ENCODE data around the gene HSPA1B.
"Not testable (repeated sequence)": the region's sequence is repeated elsewhere in the genome, so short reads cannot be mapped to it uniquely, and the experiment has no call there.

Gene HSPA1B

DNA sequence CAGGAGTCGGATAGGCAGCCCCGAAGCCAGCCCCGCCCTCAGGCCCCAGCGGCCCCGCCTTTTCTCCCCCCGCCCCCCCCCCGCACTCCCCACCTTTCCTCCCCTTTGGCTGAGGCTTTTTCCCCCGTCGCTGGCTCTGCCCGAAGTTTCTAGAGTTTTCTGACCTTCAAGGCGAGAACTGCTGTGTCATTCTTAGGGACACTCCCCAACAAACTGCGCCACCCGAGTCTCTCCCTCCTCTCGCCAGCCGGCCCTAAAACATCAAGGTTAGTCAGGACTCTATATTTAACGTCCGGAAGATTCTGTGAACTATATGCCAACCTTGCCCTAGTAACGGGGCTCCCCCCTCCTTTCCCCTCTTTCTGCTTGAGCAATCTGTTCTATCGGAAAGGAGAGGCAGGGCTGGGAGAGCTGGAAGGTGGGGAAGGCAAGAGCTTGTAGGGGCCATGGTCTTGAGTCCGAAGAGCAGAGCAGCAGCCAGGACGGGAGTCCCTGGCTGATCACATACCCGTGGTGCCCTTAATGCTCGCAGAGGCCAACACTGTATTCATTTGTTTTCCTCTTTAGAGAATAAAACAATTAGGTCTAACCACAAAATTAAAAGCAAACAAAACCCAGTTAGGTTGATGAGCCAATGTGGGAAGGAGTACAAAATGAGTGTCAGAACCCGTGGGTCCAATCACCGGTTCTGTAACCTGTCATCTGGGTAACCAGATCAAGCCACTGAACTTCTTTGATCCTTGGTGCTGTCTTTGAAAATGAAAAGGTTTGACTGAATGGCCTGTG, 5.3 kb upstream of the HSPA1B start:
- TF ChIP-seq, protein P1, sequence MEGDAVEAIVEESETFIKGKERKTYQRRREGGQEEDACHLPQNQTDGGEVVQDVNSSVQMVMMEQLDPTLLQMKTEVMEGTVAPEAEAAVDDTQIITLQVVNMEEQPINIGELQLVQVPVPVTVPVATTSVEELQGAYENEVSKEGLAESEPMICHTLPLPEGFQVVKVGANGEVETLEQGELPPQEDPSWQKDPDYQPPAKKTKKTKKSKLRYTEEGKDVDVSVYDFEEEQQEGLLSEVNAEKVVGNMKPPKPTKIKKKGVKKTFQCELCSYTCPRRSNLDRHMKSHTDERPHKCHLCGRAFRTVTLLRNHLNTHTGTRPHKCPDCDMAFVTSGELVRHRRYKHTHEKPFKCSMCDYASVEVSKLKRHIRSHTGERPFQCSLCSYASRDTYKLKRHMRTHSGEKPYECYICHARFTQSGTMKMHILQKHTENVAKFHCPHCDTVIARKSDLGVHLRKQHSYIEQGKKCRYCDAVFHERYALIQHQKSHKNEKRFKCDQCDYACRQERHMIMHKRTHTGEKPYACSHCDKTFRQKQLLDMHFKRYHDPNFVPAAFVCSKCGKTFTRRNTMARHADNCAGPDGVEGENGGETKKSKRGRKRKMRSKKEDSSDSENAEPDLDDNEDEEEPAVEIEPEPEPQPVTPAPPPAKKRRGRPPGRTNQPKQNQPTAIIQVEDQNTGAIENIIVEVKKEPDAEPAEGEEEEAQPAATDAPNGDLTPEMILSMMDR (IDR thresholded peaks at IDR 0.05; ENCODE audit: insufficient read depth, missing control alignments) = no peak
- DNase-seq (ENCODE audit: insufficient read length, low spot score) (no peak), FAIRE-seq (no peak)

DNA sequence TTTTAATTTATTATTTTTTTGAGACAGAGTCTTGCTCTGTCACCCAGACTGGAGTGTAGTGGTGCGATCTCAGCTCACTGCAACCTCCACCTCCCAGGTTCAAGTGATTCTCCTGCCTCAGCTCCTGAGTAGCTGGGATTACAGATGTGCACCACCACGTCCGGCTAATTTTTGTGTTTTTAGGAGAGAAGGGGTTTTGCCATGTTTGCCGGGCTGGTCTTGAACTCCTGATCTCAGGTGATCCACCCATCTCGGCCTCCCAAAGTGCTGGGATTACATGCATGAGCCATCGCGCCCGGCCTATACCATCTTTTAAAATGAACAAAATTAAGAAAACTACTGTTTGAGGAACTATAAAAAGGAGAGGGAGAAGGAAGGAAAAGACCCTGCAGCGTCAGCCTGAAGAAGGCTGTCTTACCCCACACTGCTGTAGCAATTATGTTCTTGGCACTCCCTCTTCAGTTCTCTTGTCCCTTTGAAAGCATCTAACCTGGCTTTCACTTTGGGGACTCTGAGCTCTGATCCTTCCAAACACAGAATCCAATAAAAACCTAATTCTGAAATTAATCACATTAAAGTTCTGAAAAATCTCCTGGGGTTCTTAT, 3.8 kb upstream of the HSPA1B start:
- not testable (repeated sequence) for DNase-seq (ENCODE audit: insufficient read length, low spot score); FAIRE-seq

GRCh38 chr6:31825553-31825952, 2.0 kb upstream of the HSPA1B start:
- DNase-seq (ENCODE audit: insufficient read length, low spot score) (no peak), FAIRE-seq (no peak)
- TF ChIP-seq, protein P1 (IDR thresholded peaks at IDR 0.05; ENCODE audit: insufficient read depth, missing control alignments) = no peak

DNA sequence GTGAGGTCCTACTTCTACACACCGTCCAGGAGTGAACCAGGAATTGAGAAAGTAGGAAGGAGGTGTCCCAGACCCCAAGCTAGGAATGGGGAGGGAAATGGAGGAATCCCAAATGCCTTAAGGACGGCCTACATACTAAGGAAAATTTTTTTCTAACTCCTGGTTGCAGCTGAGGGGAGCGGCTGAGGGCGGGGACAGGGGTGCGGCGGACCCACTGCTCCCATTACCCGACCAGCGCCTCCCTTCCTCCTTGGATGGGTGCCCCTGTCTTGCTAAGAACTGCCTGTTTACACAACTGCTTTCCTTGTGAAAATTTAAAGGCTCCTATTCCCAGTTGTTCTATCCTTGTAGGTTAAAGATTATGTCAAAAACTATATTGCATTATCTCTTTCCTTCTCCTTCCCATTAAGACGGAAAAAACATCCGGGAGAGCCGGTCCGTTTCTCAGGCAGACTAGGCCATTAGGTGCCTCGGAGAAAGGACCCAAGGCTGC, 699 bp upstream of the HSPA1B start:
- FAIRE-seq (no peak), DNase-seq (ENCODE audit: insufficient read length, low spot score) (no peak)
- TF ChIP-seq, protein P1 (IDR thresholded peaks at IDR 0.05; ENCODE audit: insufficient read depth, missing control alignments) = no peak

- no peak for FAIRE-seq
- DNase-seq (ENCODE audit: insufficient read length, low spot score) = no peak
- TF ChIP-seq, protein P1 (IDR thresholded peaks at IDR 0.05; ENCODE audit: insufficient read depth, missing control alignments) = peak; percentile 48
Measured at GRCh38 chr6:31829633-31830283, 2.2 kb downstream of the HSPA1B start.

GRCh38 chr6:31830886-31831335, 3.4 kb downstream of the HSPA1B start:
- FAIRE-seq = no peak
- TF ChIP-seq, protein P1 (IDR thresholded peaks at IDR 0.05; ENCODE audit: insufficient read depth, missing control alignments) = no peak
- no peak for DNase-seq (ENCODE audit: insufficient read length, low spot score)

- no peak for DNase-seq (ENCODE audit: insufficient read length, low spot score)
- TF ChIP-seq, protein P1 (IDR thresholded peaks at IDR 0.05; ENCODE audit: insufficient read depth, missing control alignments) = no peak
- FAIRE-seq = no peak
Measured at GRCh38 chr6:31831350-31832215, 4.0 kb downstream of the HSPA1B start.

All from D721Med (cell line).